ENCODE results near the gene MECR. TPM values are rescaled to one million over a fixed set of nuclear protein-coding genes. Genes with fewer than 3 reads are reported as not detected.
"Not testable (repeated sequence)": the region's sequence is repeated elsewhere in the genome, so short reads cannot be mapped to it uniquely, and the experiment has no call there.

MECR gene
- total RNA-seq, 1 donor from 2014 or later, result 34.6 TPM

DNA sequence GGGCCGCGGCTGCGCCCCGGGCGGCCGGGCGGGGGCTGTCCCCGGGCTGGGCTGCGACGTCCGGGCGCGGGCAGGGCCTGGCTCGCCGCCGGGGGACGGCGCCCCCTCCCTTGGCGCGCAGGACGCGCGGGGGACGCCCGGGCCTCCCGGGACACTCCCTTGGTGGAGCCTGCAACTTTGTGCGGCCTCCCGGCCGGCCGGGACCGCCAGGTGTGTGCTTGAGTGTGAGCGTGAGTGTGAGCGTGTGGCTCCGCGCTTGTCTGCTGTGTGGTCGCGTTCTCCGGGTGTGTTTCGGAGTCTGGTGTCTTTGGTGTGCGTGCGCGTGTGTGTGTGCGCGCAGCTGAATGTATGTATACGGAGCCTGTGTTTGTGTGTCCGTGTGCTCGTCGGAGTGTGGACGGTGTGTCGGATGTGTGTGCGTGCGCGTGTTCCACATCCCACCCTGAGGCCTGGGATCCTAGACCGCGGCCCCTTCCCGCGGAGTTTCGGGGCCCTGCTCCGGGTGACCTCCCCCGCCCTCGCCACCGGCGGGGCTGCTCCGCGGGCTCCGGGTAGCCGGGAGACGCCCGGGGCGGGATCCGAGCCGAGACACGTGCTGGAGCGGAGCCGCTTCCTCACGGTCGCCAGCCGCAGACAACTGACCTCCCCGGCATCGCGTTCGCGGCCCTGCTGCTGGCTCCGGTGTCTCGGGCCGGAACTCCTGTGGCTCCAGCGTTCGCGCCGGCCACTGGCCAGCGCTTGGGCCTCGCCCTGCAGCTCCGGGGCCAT is 7.3 kb upstream of the MECR start:
- Mint-ChIP-seq H3K36me3 (ENCODE audit: low read depth) (no peaks in the 10 kb centered on the region), H3K27ac (no peak overlapping the region), H3K27me3 (ENCODE audit: low read depth) (peaks cover 57% of the 10 kb centered on the region), H3K9me3 (no peaks in the 10 kb centered on the region), H3K4me3 (ENCODE audit: low read depth) (peak overlapping the region; percentile 69), H3K4me1 (ENCODE audit: low read depth) (peaks cover 12% of the 10 kb centered on the region)
- intact Hi-C loops (cut with micrococcal nuclease), result loop anchor here (2.0 to 10.0 kb wide), 3 partner anchors 469 to 1477 kb away; no protein-coding TSS in a partner anchor
- no peak for DNase-seq (ENCODE audit: low spot score)

DNA sequence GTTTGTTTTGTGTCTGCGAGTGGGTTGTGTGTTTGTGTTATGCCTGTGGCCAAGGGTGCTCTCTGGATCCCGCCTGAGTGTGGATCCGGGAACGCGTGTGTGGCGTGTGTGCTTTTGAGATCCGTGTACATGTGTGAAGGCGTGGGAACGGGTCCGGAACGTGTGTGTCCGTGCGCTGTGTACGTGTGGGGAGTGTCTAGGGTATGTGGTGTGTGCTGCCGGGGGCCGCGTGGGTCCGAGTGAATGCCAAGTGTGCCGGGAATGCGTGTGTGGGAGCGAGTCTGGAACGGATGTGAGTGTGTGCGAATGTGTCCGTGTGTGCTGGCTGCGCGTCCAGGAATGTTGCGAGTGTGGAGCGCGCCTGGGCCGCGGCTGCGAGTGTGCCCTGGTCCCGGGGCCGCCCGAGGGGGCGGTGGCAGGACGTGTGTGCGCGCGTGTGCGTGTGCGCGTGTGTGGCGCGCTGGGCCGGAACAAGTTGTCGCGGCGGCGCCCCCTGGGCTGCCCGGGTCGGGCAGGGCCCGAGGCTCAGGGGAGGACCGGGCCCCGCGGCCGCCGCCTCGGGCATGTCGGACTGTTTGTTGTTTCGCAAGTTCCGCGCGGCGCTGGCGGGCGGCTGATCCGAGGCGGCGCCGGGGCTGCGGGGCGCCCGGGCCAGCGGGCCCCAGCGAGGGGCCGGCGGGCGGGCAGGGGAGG is 6.5 kb upstream of the MECR start:
- peaks cover 57% of the 10 kb centered on the region for H3K27me3 Mint-ChIP-seq (ENCODE audit: low read depth)
- H3K4me3 Mint-ChIP-seq (ENCODE audit: low read depth), result peak overlapping the region; percentile 76
- intact Hi-C loops (cut with micrococcal nuclease), result loop anchor here (2.0 to 10.0 kb wide), 3 partner anchors 470 to 1478 kb away; no protein-coding TSS in a partner anchor
- no peaks in the 10 kb centered on the region for H3K36me3 Mint-ChIP-seq (ENCODE audit: low read depth)
- no peaks in the 10 kb centered on the region for H3K9me3 Mint-ChIP-seq
- peak overlapping the region; percentile 2 for H3K27ac Mint-ChIP-seq
- peaks cover 12% of the 10 kb centered on the region for H3K4me1 Mint-ChIP-seq (ENCODE audit: low read depth)
- DNase-seq (ENCODE audit: low spot score), result no peak

DNA sequence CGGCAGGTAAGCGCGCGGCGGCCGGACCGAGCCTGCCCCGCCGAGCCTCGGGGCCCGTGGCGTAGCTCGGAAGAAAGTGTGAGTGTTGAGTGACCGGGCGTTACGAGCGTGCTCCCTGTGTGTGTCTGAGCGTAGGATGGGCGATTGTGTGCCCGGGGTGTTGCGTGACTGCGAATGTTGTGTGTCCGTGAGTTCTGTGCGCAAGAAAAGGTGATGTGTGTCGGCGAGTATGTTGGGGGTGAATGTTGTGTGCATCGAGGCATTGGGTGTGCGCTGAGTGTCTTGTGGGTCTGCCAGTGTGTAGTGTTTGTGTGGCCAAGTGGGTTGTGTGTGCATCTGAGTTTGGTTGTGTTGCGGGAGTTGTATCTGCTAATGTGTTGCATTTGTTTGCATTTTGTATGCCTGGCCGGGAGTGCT is 6.0 kb upstream of the MECR start:
- Mint-ChIP-seq H3K4me1 (ENCODE audit: low read depth) (peaks cover 12% of the 10 kb centered on the region), H3K4me3 (ENCODE audit: low read depth) (peak overlapping the region; percentile 76), H3K27ac (peak overlapping the region; percentile 2), H3K9me3 (no peaks in the 10 kb centered on the region), H3K36me3 (ENCODE audit: low read depth) (no peaks in the 10 kb centered on the region), H3K27me3 (ENCODE audit: low read depth) (peaks cover 57% of the 10 kb centered on the region)
- no peak for DNase-seq (ENCODE audit: low spot score)
- intact Hi-C loops (cut with micrococcal nuclease), result loop anchor here (2.0 to 10.0 kb wide), 3 partner anchors 471 to 1478 kb away; no protein-coding TSS in a partner anchor

DNA sequence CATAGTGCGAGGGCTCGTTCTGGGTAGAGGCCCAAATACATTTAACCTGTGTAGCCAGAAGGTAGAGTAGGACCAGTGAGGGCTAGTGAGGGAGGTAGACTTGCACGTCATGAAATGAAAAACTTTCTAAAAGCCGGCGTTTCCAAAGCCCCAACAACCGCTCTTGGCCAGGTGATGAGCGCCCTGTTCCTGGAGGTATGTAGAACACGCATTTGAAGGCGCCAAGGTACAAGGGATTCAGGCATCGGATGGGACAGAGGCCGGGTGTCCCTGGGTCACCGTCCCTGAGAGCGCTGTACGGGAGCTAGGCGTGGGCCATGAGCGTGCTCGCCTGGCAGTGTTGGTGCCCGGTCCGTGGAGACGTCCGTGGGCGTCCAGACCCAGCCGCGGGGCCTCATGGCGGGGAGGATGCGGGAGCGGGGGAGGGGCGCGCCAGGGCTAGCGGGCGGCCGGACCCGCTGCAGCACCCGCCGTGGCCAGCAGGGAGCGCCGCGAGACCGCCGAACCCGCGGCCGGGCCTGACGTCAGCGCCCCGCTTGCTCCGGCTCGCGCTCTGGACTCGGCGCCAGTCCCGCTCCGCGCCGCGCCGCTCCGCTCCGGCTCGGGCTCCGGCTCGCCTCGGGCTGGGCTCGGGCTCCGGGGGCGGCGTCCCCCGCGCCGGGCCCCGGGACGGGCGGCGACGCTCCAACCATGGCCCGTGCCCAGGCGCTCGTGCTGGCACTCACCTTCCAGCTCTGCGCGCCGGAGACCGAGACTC is 5.4 kb upstream of the MECR start, which contains the start of gene PTPRU:
PTPRU (plus strand) TSS at position 568 of the 757 bp plus-strand sequence; CDS start at position 691, 123 bp downstream.
- Mint-ChIP-seq H3K36me3 (ENCODE audit: low read depth) (no peaks in the 10 kb centered on the region), H3K27me3 (ENCODE audit: low read depth) (peaks cover 52% of the 10 kb centered on the region), H3K9me3 (no peaks in the 10 kb centered on the region), H3K4me1 (ENCODE audit: low read depth) (peaks cover 15% of the 10 kb centered on the region), H3K4me3 (ENCODE audit: low read depth) (peak within 1 kb of the TSS; percentile 76), H3K27ac (peak within 1 kb of the TSS; percentile 2)
- intact Hi-C loops (cut with micrococcal nuclease), result loop anchor here (2.0 to 10.0 kb wide), 3 partner anchors 471 to 1479 kb away; no protein-coding TSS in a partner anchor
- peak; percentile 78 for DNase-seq (ENCODE audit: low spot score)

- not testable (repeated sequence) for H3K4me3 Mint-ChIP-seq (ENCODE audit: low read depth); DNase-seq (ENCODE audit: low spot score); H3K36me3 Mint-ChIP-seq (ENCODE audit: low read depth); H3K27ac Mint-ChIP-seq; H3K9me3 Mint-ChIP-seq
- intact Hi-C loops (cut with micrococcal nuclease), result loop anchor here (5.0 to 10.0 kb wide), 2 partner anchors 472 to 1480 kb away; no protein-coding TSS in a partner anchor
- Mint-ChIP-seq H3K4me1 (ENCODE audit: low read depth) (peaks cover 23% of the 10 kb centered on the region), H3K27me3 (ENCODE audit: low read depth) (peaks cover 43% of the 10 kb centered on the region)
Measured at GRCh38 chr1:29234881-29235280, 4.1 kb upstream of the MECR start.

DNA sequence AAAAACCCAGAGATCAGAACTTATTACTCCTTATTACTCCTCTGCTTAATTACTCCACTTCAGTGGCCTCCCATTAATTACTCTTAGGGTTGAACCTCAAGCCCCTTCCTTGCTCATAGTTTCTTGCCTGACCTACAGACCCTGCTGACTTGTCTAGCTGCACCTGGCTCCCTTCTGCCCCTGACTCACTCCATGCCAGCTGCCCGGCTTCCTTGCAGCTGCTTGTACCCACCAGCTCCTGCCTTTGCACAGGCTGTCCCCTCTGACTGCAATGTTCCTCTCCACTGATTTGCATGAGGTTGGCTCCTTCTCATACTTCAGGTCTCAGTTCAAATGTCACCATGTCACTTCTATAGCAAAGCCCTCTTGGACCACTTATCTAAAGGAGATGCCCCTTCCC is 3.7 kb upstream of the MECR start:
- H3K4me1 Mint-ChIP-seq (ENCODE audit: low read depth), result peaks cover 27% of the 10 kb centered on the region
- intact Hi-C loops (cut with micrococcal nuclease), result loop anchor here (10.0 kb wide), 1 partner anchor 1480 kb away; no protein-coding TSS in a partner anchor

GRCh38 chr1:29233693-29234092 is 3.0 kb upstream of the MECR start:
- Mint-ChIP-seq H3K27ac (no peak overlapping the region), H3K4me1 (ENCODE audit: low read depth) (peaks cover 27% of the 10 kb centered on the region), H3K4me3 (ENCODE audit: low read depth) (no peak overlapping the region), H3K27me3 (ENCODE audit: low read depth) (peaks cover 31% of the 10 kb centered on the region), H3K36me3 (ENCODE audit: low read depth) (no peaks in the 10 kb centered on the region), H3K9me3 (no peaks in the 10 kb centered on the region)
- intact Hi-C loops (cut with micrococcal nuclease), result loop anchor here (10.0 kb wide), 1 partner anchor 1481 kb away; no protein-coding TSS in a partner anchor
- DNase-seq (ENCODE audit: low spot score), result no peak

More for the DNA sequence above, 3.7 kb upstream of the MECR start:
- DNase-seq (ENCODE audit: low spot score), result no peak
- Mint-ChIP-seq H3K27me3 (ENCODE audit: low read depth) (peaks cover 39% of the 10 kb centered on the region), H3K36me3 (ENCODE audit: low read depth) (no peaks in the 10 kb centered on the region), H3K27ac (no peak overlapping the region), H3K9me3 (no peaks in the 10 kb centered on the region), H3K4me3 (ENCODE audit: low read depth) (no peak overlapping the region)

GRCh38 chr1:29232387-29232786 is 1.7 kb upstream of the MECR start:
- peaks cover 25% of the 10 kb centered on the region for H3K27me3 Mint-ChIP-seq (ENCODE audit: low read depth)
- H3K9me3 Mint-ChIP-seq, result no peaks in the 10 kb centered on the region
- intact Hi-C loops (cut with micrococcal nuclease), result loop anchor here (10.0 kb wide), 1 partner anchor 1482 kb away; no protein-coding TSS in a partner anchor
- no peak overlapping the region for H3K4me3 Mint-ChIP-seq (ENCODE audit: low read depth)
- H3K36me3 Mint-ChIP-seq (ENCODE audit: low read depth), result no peaks in the 10 kb centered on the region
- no peak for DNase-seq (ENCODE audit: low spot score)
- H3K27ac Mint-ChIP-seq, result no peak overlapping the region
- peaks cover 25% of the 10 kb centered on the region for H3K4me1 Mint-ChIP-seq (ENCODE audit: low read depth)

GRCh38 chr1:29230204-29230552 is 556 bp downstream of the MECR start:
- H3K27me3 Mint-ChIP-seq (ENCODE audit: low read depth), result peaks cover 12% of the 10 kb centered on the region
- no peaks in the 10 kb centered on the region for H3K36me3 Mint-ChIP-seq (ENCODE audit: low read depth)
- peak overlapping the region; percentile 80 for H3K27ac Mint-ChIP-seq

DNA sequence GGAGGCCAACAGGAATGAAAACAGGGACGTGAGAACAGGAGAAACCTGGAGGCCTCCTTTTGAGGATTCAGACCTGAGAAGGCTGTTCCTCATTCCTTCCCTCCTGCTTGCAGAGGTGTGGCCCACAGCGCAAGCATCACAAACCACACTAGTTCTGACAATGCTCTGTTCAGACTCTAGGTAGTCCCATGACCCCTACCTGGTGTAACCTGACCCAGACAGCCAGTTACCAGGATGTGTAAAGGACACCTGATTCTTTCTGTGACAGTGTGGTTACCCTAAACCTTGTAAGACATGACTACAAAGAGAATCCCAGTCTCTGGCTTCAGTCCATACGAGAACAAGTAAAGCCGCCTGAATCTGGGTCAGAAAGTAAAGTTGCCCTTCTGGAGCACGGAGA is 3.2 kb downstream of the MECR start:
- Mint-ChIP-seq H3K36me3 (ENCODE audit: low read depth) (peaks cover 3% of the 10 kb centered on the region), H3K4me1 (ENCODE audit: low read depth) (peaks cover 15% of the 10 kb centered on the region), H3K4me3 (ENCODE audit: low read depth) (no peak overlapping the region), H3K27me3 (ENCODE audit: low read depth) (no peaks in the 10 kb centered on the region), H3K27ac (no peak overlapping the region), H3K9me3 (no peaks in the 10 kb centered on the region)
- intact Hi-C loops (cut with micrococcal nuclease), result no loop called here
- no peak for DNase-seq (ENCODE audit: low spot score)

More at GRCh38 chr1:29230204-29230552, 556 bp downstream of the MECR start:
- DNase-seq (ENCODE audit: low spot score), result no peak
- intact Hi-C loops (cut with micrococcal nuclease), result loop anchor here (10.0 kb wide), 1 partner anchor 1485 kb away; no protein-coding TSS in a partner anchor
- Mint-ChIP-seq H3K4me3 (ENCODE audit: low read depth) (peak overlapping the region; percentile 89), H3K4me1 (ENCODE audit: low read depth) (peaks cover 15% of the 10 kb centered on the region), H3K9me3 (no peaks in the 10 kb centered on the region)

DNA sequence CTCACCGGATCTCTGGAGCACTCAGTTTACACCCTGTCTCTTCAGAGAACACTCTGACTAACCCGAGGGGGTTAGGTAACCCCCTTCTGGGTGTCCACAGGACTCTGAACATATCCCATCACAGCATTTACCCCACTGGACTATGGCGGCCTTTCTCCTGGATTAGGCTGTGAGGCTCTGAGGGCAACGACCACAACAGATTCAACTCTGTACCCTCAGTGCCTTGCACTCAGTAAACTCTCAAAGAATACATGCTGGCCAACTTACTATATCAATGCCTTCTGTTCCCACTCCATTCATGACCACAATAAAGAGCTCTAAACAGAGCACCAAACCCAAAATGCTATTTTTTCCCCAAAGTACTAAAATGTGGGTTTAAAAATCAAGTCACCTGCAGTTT is 5.4 kb downstream of the MECR start:
- intact Hi-C loops (cut with micrococcal nuclease), result no loop called here
- H3K27ac Mint-ChIP-seq, result no peak overlapping the region
- no peaks in the 10 kb centered on the region for H3K27me3 Mint-ChIP-seq (ENCODE audit: low read depth)
- peaks cover 7% of the 10 kb centered on the region for H3K4me1 Mint-ChIP-seq (ENCODE audit: low read depth)
- DNase-seq (ENCODE audit: low spot score), result no peak
- H3K9me3 Mint-ChIP-seq, result no peaks in the 10 kb centered on the region
- H3K36me3 Mint-ChIP-seq (ENCODE audit: low read depth), result peaks cover 3% of the 10 kb centered on the region
- H3K4me3 Mint-ChIP-seq (ENCODE audit: low read depth), result no peak overlapping the region

DNA sequence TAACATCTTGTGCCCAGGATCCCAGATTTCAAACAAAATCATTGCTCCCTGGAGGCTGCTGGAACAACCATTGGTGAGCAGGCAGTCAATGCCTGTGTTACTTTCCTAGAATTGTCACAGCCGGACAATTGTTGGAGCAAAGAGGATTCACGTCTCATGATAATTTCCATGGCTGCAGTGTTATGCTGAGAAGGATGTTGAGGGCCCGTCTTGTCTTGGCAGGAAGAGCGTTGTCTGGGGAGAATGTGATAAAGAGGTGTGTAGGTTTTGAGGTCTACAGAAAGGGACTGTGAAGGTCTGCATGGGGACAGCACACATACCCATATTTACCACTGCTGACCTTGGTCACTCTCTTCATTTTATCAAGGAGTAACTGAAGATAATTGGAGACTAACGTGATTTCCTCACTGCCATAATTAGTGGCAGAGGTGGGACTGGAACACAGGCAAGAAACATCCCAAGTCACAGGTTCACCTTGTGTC is 6.3 kb downstream of the MECR start:
- Mint-ChIP-seq H3K4me3 (ENCODE audit: low read depth) (no peak overlapping the region), H3K9me3 (no peaks in the 10 kb centered on the region), H3K27ac (no peak overlapping the region), H3K27me3 (ENCODE audit: low read depth) (no peaks in the 10 kb centered on the region), H3K36me3 (ENCODE audit: low read depth) (peaks cover 3% of the 10 kb centered on the region), H3K4me1 (ENCODE audit: low read depth) (no peaks in the 10 kb centered on the region)
- intact Hi-C loops (cut with micrococcal nuclease), result no loop called here
- no peak for DNase-seq (ENCODE audit: low spot score)
